Islet precursor cell (in vitro differentiated cells): ENCODE results near the gene FOS.
"Not testable (repeated sequence)": the region's sequence is repeated elsewhere in the genome, so short reads cannot be mapped to it uniquely, and the experiment has no call there.

Source experiments
- DNase-seq: peaks from one replicate; pipeline ENCODE4 v3.0.0-alpha.2; 2018

The FOS gene

GRCh38 chr14:75277815-75278421 lies 710 bp upstream of the FOS start:
- no peak for DNase-seq

- DNase-seq, result peak; percentile 69
These were observed 630 bp downstream of the FOS start for GRCh38 chr14:75279153-75279762.

- DNase-seq, result peak; percentile 62
These were observed 1.2 kb downstream of the FOS start for GRCh38 chr14:75279763-75280290.

- no peak for DNase-seq
These were observed 1.7 kb downstream of the FOS start for GRCh38 chr14:75280291-75280830.

GRCh38 chr14:75280831-75281653 lies 2.4 kb downstream of the FOS start:
- DNase-seq, result no peak

- DNase-seq, result no peak
These were observed 3.0 kb downstream of the FOS start for GRCh38 chr14:75281654-75282019.

- no peak for DNase-seq
These were observed 3.5 kb downstream of the FOS start for GRCh38 chr14:75282170-75282554.

GRCh38 chr14:75282555-75283161 lies 4.0 kb downstream of the FOS start:
- not testable (repeated sequence) for DNase-seq

- DNase-seq, result no peak
These were observed 4.7 kb downstream of the FOS start for GRCh38 chr14:75283162-75283832.

GRCh38 chr14:75283833-75284563 lies 5.4 kb downstream of the FOS start:
- DNase-seq, result no peak

- no peak for DNase-seq
These were observed 6.7 kb downstream of the FOS start for GRCh38 chr14:75285331-75285730.

GRCh38 chr14:75286313-75286712 lies 7.7 kb downstream of the FOS start:
- DNase-seq, result peak; percentile 74

GRCh38 chr14:75289840-75290388 lies 11.3 kb downstream of the FOS start:
- DNase-seq, result no peak

- no peak for DNase-seq
These were observed 12.2 kb downstream of the FOS start for GRCh38 chr14:75290851-75291250.

GRCh38 chr14:75291331-75291730 lies 12.7 kb downstream of the FOS start:
- DNase-seq, result no peak

- DNase-seq, result no peak
These were observed 13.5 kb downstream of the FOS start for GRCh38 chr14:75292101-75292563.

- DNase-seq, result no peak
These were observed 14.3 kb downstream of the FOS start for GRCh38 chr14:75292886-75293285.

- peak; percentile 99 for DNase-seq
These were observed 15.5 kb downstream of the FOS start for GRCh38 chr14:75293920-75294648.

- DNase-seq, result peak; percentile 62
These were observed 16.0 kb downstream of the FOS start for GRCh38 chr14:75294649-75295033.

- DNase-seq, result peak; percentile 88
These were observed 16.4 kb downstream of the FOS start for GRCh38 chr14:75295061-75295461.
